Measurements from ENCODE around the gene DCK.

GRCh38 chr4:70992391-70992881 lies 1.0 kb upstream of the DCK start:
- TF ChIP-seq EP300 (IDR thresholded peaks at IDR 0.05) (no peak), POLR2A (IDR thresholded peaks at IDR 0.05) (no peak)
- TF ChIP-seq, protein P1, sequence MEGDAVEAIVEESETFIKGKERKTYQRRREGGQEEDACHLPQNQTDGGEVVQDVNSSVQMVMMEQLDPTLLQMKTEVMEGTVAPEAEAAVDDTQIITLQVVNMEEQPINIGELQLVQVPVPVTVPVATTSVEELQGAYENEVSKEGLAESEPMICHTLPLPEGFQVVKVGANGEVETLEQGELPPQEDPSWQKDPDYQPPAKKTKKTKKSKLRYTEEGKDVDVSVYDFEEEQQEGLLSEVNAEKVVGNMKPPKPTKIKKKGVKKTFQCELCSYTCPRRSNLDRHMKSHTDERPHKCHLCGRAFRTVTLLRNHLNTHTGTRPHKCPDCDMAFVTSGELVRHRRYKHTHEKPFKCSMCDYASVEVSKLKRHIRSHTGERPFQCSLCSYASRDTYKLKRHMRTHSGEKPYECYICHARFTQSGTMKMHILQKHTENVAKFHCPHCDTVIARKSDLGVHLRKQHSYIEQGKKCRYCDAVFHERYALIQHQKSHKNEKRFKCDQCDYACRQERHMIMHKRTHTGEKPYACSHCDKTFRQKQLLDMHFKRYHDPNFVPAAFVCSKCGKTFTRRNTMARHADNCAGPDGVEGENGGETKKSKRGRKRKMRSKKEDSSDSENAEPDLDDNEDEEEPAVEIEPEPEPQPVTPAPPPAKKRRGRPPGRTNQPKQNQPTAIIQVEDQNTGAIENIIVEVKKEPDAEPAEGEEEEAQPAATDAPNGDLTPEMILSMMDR (IDR thresholded peaks at IDR 0.05), result no peak
